DOHH2 (cell line): ENCODE results near the gene MYCBP2.

Experiments used
- H3F3A ChIP-seq: fragments of 200-600 bp; sonication (generic), shearing (Covaris generic); 2 replicates; pipeline ENCODE4 v1.6.0; 2016; ENCODE audit warnings: antibody characterized with exemption, mild to moderate bottlenecking; ENCODE audit not compliant: control insufficient read depth, insufficient read depth
- H3K27ac ChIP-seq: fragments of 200-600 bp; sonication (generic); 2 replicates; pipeline ENCODE4 v1.5.1; 2014; ENCODE audit warnings: low read depth, mild to moderate bottlenecking, low read length, moderate library complexity
- H3K27me3 ChIP-seq: fragments of 200-600 bp; sonication (generic); 2 replicates; pipeline ENCODE4 v1.6.1; 2014; ENCODE audit warnings: mild to moderate bottlenecking, low read length, mixed read lengths; ENCODE audit not compliant: control insufficient read depth
- H3K36me3 ChIP-seq: fragments of 200-600 bp; sonication (generic); 2 replicates; pipeline ENCODE4 v1.6.1; 2014; ENCODE audit warnings: mild to moderate bottlenecking, low read length, moderate library complexity, mixed read lengths; ENCODE audit not compliant: control insufficient read depth
- H3K4me1 ChIP-seq: fragments of 200-600 bp; sonication (generic); 2 replicates; pipeline ENCODE4 v1.6.1; 2014; ENCODE audit warnings: mild to moderate bottlenecking, low read length, mixed read lengths; ENCODE audit not compliant: control insufficient read depth
- H3K4me2 ChIP-seq: fragments of 200-600 bp; sonication (generic); 2 replicates; pipeline ENCODE4 v1.6.0; 2014; ENCODE audit warnings: mild to moderate bottlenecking, low read length, moderate library complexity
- H3K4me3 ChIP-seq: fragments of 200-600 bp; sonication (generic); 2 replicates; pipeline ENCODE4 v1.5.1; 2014; ENCODE audit warnings: mild to moderate bottlenecking, low read length, mixed read lengths
- H3K79me2 ChIP-seq: fragments of 200-600 bp; sonication (generic); 2 replicates; pipeline ENCODE4 v1.6.1; 2014; ENCODE audit warnings: mild to moderate bottlenecking, low read length, mixed read lengths; ENCODE audit not compliant: control insufficient read depth
- H3K9me2 ChIP-seq: fragments of 200-600 bp; sonication (generic); replicated peaks from 2 replicates; pipeline ENCODE4 v1.6.1; 2014; ENCODE audit warnings: mild to moderate bottlenecking, low read length, mixed read lengths; ENCODE audit not compliant: control insufficient read depth
- H3K9me3 ChIP-seq: fragments of 200-600 bp; sonication (generic); 2 replicates; pipeline ENCODE4 v1.6.1; 2014; ENCODE audit warnings: antibody characterized with exemption, low read length, mixed read lengths; ENCODE audit not compliant: control insufficient read depth, insufficient read depth
- H4K20me1 ChIP-seq: fragments of 200-600 bp; sonication (generic); 2 replicates; pipeline ENCODE4 v1.6.0; 2014; ENCODE audit warnings: low read depth, mild to moderate bottlenecking, antibody characterized with exemption, low read length, moderate library complexity; ENCODE audit not compliant: control insufficient read depth, insufficient read depth
- EZH2phosphoT487 ChIP-seq: fragments of 200-600 bp; sonication (generic); IDR thresholded peaks from 2 replicates; pipeline ENCODE4 v1.6.1; 2017; ENCODE audit warnings: borderline replicate concordance, mild to moderate bottlenecking, antibody characterized with exemption, low read length, moderate library complexity, mixed read lengths
- TF ChIP-seq, protein P1 (sequence below): fragments of 200-600 bp; sonication (generic); IDR thresholded peaks from one replicate; pipeline ENCODE4 v1.5.1; 2014; ENCODE audit warnings: antibody characterized with exemption, mild to moderate bottlenecking, low read depth, low read length; ENCODE audit not compliant: poor library complexity, severe bottlenecking

Gene MYCBP2

DNA sequence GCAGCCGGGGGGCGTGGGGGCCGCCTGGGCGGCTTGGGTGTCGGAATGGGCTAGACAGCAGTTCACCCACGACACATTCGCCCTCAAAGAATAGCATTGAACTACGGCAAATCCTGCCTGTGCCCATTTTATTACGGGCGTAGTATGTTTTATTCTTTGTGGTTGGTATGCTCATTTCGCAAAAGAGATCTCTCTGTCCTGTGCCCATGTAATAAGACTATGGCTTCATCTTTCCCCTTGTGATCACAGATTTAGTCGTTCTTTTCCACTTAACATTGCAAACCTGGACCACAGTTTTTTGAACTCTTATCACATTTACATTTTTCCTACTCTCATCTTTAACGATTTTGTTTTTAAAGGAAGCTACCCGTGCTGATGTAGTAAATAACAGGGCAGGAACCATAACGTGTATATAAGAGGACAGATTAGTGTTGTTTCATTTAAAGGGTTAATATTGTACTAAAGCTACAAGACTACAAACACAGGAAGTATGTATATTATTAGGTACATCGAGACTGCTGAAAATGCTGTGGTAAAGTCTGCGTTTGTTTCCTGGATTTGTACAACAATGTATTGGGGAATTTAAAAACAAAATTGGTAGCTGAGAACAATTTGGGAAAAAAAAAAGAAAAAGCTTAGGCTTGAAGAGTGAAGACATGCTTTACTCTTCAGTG, 3.2 kb upstream of the MYCBP2 start:
- no peak for TF ChIP-seq EZH2phosphoT487
- TF ChIP-seq, protein P1, sequence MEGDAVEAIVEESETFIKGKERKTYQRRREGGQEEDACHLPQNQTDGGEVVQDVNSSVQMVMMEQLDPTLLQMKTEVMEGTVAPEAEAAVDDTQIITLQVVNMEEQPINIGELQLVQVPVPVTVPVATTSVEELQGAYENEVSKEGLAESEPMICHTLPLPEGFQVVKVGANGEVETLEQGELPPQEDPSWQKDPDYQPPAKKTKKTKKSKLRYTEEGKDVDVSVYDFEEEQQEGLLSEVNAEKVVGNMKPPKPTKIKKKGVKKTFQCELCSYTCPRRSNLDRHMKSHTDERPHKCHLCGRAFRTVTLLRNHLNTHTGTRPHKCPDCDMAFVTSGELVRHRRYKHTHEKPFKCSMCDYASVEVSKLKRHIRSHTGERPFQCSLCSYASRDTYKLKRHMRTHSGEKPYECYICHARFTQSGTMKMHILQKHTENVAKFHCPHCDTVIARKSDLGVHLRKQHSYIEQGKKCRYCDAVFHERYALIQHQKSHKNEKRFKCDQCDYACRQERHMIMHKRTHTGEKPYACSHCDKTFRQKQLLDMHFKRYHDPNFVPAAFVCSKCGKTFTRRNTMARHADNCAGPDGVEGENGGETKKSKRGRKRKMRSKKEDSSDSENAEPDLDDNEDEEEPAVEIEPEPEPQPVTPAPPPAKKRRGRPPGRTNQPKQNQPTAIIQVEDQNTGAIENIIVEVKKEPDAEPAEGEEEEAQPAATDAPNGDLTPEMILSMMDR, result no peak
- Histone ChIP-seq H3K79me2 (peaks cover 22% of the 10 kb centered on the region), H3K4me1 (peaks cover 34% of the 10 kb centered on the region), H3F3A (peaks cover 27% of the 10 kb centered on the region), H4K20me1 (peaks cover 3% of the 10 kb centered on the region), H3K27me3 (no peaks in the 10 kb centered on the region), H3K9me3 (no peaks in the 10 kb centered on the region), H3K36me3 (peaks cover 13% of the 10 kb centered on the region; the same call in 1 of the 2 replicates), H3K9me2 (no peaks in the 10 kb centered on the region), H3K27ac (peak overlapping the region; percentile 99), H3K4me3 (peak overlapping the region; percentile 80), H3K4me2 (peak overlapping the region; percentile 81)

DNA sequence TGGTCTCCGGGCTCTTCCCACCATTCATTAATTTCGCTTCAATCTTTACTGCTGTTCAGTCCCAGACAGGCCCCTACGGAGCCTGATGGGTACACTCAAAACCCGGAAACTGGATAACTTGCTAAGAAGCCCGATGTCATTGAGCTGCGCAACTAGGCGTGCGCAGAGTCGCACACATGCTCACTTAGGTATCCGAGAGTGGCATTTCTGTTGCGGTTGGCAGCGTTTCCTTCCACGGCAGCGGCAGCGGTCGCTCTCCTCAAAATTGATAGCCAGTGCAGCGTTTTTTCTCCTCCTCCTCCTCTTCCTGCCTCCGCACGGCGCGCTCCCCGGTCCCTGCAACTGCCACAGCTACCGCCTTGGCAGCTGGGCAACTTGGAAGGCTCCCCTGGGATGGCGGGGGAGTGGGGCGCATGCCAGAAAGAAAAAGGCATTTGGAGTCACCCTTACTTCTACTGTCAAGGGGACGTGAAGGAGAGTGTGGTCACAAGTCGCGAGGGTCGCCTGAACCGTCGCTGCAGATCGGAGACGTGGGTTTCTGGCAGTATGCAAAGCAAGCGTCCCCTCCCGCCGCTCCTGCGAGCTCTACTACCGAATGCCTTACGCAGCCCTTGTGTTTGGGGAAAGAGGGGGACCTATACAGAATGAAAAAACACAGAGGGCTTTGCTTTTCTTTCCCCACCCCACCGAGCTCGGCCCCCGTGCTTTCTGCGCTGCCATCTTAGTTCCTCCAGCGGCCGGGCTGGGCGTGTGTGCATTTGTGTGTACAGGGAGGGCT, 2.4 kb upstream of the MYCBP2 start:
- Histone ChIP-seq H3K9me3 (no peaks in the 10 kb centered on the region), H3K4me3 (peak overlapping the region; percentile 80), H3K79me2 (peaks cover 30% of the 10 kb centered on the region), H3K27ac (peak overlapping the region; percentile 99), H3K9me2 (no peaks in the 10 kb centered on the region), H3K4me2 (peak overlapping the region; percentile 81), H3K4me1 (peaks cover 41% of the 10 kb centered on the region), H4K20me1 (peaks cover 11% of the 10 kb centered on the region), H3K36me3 (peaks cover 16% of the 10 kb centered on the region; the same call in 1 of the 2 replicates), H3K27me3 (no peaks in the 10 kb centered on the region), H3F3A (peaks cover 27% of the 10 kb centered on the region)
- no peak for TF ChIP-seq EZH2phosphoT487
- TF ChIP-seq, protein P1, result no peak

DNA sequence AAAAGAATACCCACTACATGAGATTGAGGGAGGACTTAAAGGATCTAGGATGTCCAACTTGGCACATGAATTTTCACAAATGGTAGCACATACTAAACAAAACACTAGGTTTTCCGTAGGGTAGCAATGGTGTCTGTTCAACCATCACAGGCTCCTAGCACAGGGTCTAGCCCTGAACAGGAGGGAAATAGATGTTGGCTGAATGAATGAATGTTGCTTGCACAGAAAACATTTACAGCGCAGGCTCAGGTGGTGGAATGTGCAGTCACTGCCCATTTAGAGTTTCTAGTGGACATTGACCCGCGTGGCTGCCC, 1.9 kb upstream of the MYCBP2 start:
- H3K27me3 ChIP-seq, result no peaks in the 10 kb centered on the region
- peaks cover 20% of the 10 kb centered on the region for H3K36me3 ChIP-seq
- TF ChIP-seq, protein P1, result no peak
- TF ChIP-seq EZH2phosphoT487, result no peak
- H3K4me2 ChIP-seq, result peak overlapping the region; percentile 81
- peaks cover 35% of the 10 kb centered on the region for H3K79me2 ChIP-seq
- peaks cover 27% of the 10 kb centered on the region for H3F3A ChIP-seq
- H4K20me1 ChIP-seq, result peaks cover 16% of the 10 kb centered on the region
- H3K9me2 ChIP-seq, result no peaks in the 10 kb centered on the region
- peak overlapping the region; percentile 99 for H3K27ac ChIP-seq
- H3K4me3 ChIP-seq, result peak overlapping the region; percentile 80
- H3K9me3 ChIP-seq, result no peaks in the 10 kb centered on the region
- peaks cover 46% of the 10 kb centered on the region for H3K4me1 ChIP-seq
